DOHH2 (cell line): ENCODE measurements around the gene ADAP1.

Experiments used
- H3F3A ChIP-seq: fragments of 200-600 bp; sonication (generic), shearing (Covaris generic); 2 replicates; pipeline ENCODE4 v1.6.0; 2016; ENCODE audit warnings: antibody characterized with exemption, mild to moderate bottlenecking; ENCODE audit not compliant: control insufficient read depth, insufficient read depth
- H3K27ac ChIP-seq: fragments of 200-600 bp; sonication (generic); 2 replicates; pipeline ENCODE4 v1.5.1; 2014; ENCODE audit warnings: low read depth, mild to moderate bottlenecking, low read length, moderate library complexity
- H3K27me3 ChIP-seq: fragments of 200-600 bp; sonication (generic); 2 replicates; pipeline ENCODE4 v1.6.1; 2014; ENCODE audit warnings: mild to moderate bottlenecking, low read length, mixed read lengths; ENCODE audit not compliant: control insufficient read depth
- H3K36me3 ChIP-seq: fragments of 200-600 bp; sonication (generic); 2 replicates; pipeline ENCODE4 v1.6.1; 2014; ENCODE audit warnings: mild to moderate bottlenecking, low read length, moderate library complexity, mixed read lengths; ENCODE audit not compliant: control insufficient read depth
- H3K4me1 ChIP-seq: fragments of 200-600 bp; sonication (generic); 2 replicates; pipeline ENCODE4 v1.6.1; 2014; ENCODE audit warnings: mild to moderate bottlenecking, low read length, mixed read lengths; ENCODE audit not compliant: control insufficient read depth
- H3K4me2 ChIP-seq: fragments of 200-600 bp; sonication (generic); 2 replicates; pipeline ENCODE4 v1.6.0; 2014; ENCODE audit warnings: mild to moderate bottlenecking, low read length, moderate library complexity
- H3K4me3 ChIP-seq: fragments of 200-600 bp; sonication (generic); 2 replicates; pipeline ENCODE4 v1.5.1; 2014; ENCODE audit warnings: mild to moderate bottlenecking, low read length, mixed read lengths
- H3K79me2 ChIP-seq: fragments of 200-600 bp; sonication (generic); 2 replicates; pipeline ENCODE4 v1.6.1; 2014; ENCODE audit warnings: mild to moderate bottlenecking, low read length, mixed read lengths; ENCODE audit not compliant: control insufficient read depth
- H3K9me2 ChIP-seq: fragments of 200-600 bp; sonication (generic); replicated peaks from 2 replicates; pipeline ENCODE4 v1.6.1; 2014; ENCODE audit warnings: mild to moderate bottlenecking, low read length, mixed read lengths; ENCODE audit not compliant: control insufficient read depth
- H3K9me3 ChIP-seq: fragments of 200-600 bp; sonication (generic); 2 replicates; pipeline ENCODE4 v1.6.1; 2014; ENCODE audit warnings: antibody characterized with exemption, low read length, mixed read lengths; ENCODE audit not compliant: control insufficient read depth, insufficient read depth
- H4K20me1 ChIP-seq: fragments of 200-600 bp; sonication (generic); 2 replicates; pipeline ENCODE4 v1.6.0; 2014; ENCODE audit warnings: low read depth, mild to moderate bottlenecking, antibody characterized with exemption, low read length, moderate library complexity; ENCODE audit not compliant: control insufficient read depth, insufficient read depth
- CTCF ChIP-seq: fragments of 200-600 bp; sonication (generic); IDR thresholded peaks from one replicate; pipeline ENCODE4 v1.5.1; 2014; ENCODE audit warnings: antibody characterized with exemption, mild to moderate bottlenecking, low read depth, low read length; ENCODE audit not compliant: poor library complexity, severe bottlenecking
- EZH2phosphoT487 ChIP-seq: fragments of 200-600 bp; sonication (generic); IDR thresholded peaks from 2 replicates; pipeline ENCODE4 v1.6.1; 2017; ENCODE audit warnings: borderline replicate concordance, mild to moderate bottlenecking, antibody characterized with exemption, low read length, moderate library complexity, mixed read lengths

Gene ADAP1

DNA sequence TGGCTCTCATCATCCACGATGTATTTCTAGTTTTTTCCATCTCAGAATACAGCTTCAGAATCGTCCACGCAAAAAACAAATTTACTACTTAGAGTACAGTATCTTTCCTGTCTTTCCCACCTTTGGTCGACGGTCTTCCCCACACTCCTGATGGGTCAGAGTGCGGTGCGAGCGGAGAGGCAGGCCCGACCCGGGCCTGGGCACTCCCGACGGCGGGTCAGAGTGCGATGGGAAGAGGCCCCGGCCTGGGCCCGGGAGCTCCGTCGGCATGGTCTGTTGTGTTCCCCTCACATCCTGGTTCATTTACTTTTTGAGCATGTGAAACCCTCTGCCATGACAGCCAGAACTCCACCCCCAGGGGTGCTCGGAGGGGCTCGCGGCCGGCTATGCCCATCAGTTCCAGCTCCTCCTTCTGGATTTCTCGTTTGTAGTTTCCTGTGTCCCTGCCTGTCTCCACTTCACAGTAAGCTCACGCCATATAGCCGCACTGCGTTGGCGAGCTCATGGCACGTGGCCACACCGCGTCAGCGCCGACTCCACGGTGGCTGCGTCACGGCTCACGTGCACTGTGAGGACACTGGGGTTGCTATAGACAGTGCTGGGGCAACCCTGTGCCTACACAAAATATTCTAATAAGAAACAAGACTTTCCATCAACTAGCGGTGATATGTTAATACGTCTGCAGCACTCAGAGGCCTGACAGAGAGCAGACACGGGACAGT is 13.0 kb upstream of the ADAP1 start:
- Histone ChIP-seq H3K9me3 (no peaks in the 10 kb centered on the region), H3K4me3 (no peak overlapping the region), H4K20me1 (peaks cover 17% of the 10 kb centered on the region; the same call in 1 of the 2 replicates), H3K27me3 (no peaks in the 10 kb centered on the region), H3K4me1 (peaks cover 79% of the 10 kb centered on the region), H3K36me3 (peaks cover 69% of the 10 kb centered on the region), H3F3A (peaks cover 44% of the 10 kb centered on the region), H3K27ac (peak overlapping the region; percentile 77; the same call in 1 of the 2 replicates), H3K79me2 (peaks cover 49% of the 10 kb centered on the region), H3K9me2 (no peaks in the 10 kb centered on the region), H3K4me2 (0 out of 2 replicates have a peak overlapping the region, but pooled peaks have one; percentile 71)
- no peak for TF ChIP-seq CTCF
- no peak for TF ChIP-seq EZH2phosphoT487

- no peaks in the 10 kb centered on the region for H3K27me3 ChIP-seq
- H3K79me2 ChIP-seq, result peaks cover 39% of the 10 kb centered on the region
- peaks cover 13% of the 10 kb centered on the region; the same call in 1 of the 2 replicates for H4K20me1 ChIP-seq
- H3K4me2 ChIP-seq, result peak overlapping the region; percentile 71
- H3F3A ChIP-seq, result peaks cover 44% of the 10 kb centered on the region
- H3K4me1 ChIP-seq, result peaks cover 72% of the 10 kb centered on the region
- H3K27ac ChIP-seq, result peak overlapping the region; percentile 77
- TF ChIP-seq CTCF, result no peak
- TF ChIP-seq EZH2phosphoT487, result no peak
- peak overlapping the region; percentile 59; the same call in 1 of the 2 replicates for H3K4me3 ChIP-seq
- H3K9me2 ChIP-seq, result no peaks in the 10 kb centered on the region
- peaks cover 60% of the 10 kb centered on the region for H3K36me3 ChIP-seq
- H3K9me3 ChIP-seq, result no peaks in the 10 kb centered on the region
Observed at GRCh38 chr7:966291-967069, 12.0 kb upstream of the ADAP1 start.

DNA sequence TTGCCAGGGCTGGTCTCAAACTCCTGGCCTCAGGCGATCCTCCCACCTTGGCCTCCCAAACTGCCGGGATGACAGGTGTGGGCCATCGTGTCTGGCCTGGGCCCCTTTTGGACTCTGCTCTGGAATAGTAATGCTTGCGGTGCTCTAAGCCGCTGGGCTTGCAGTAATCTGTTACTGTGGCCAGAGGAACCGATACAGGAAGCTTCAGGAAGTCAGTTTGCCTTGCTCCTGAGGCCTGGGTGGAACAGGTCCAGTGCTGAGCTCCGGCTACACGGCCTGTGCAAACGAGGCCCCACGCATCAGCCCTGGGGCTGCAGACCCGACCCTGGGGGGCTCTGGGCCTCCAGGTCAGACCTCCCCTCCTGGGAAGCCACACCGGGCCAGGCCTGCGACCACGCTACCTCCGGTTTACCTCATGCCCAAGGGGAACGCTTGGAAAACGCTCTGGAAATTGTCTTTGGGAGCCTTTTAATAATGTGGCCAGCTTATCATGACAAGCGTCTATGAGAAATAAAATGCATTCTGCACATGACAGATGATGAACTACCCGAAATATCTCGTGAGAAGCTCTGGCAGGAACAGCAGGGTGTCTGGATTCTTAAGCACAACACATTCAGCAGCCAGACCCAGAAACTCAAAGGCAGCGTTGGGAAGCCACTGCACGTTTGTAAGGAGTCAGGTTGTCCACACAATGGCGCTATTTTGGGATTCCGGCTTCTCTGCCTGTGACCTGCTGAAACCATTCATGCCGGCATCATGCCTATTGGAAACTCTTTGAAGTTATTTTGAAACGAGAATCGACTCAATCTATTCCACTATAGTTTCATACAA is 10.1 kb upstream of the ADAP1 start:
- peak overlapping the region; percentile 71 for H3K4me2 ChIP-seq
- H3K9me2 ChIP-seq, result no peaks in the 10 kb centered on the region
- H3K27me3 ChIP-seq, result no peaks in the 10 kb centered on the region
- H3K4me3 ChIP-seq, result peak overlapping the region; percentile 59
- peak overlapping the region; percentile 77 for H3K27ac ChIP-seq
- peaks cover 43% of the 10 kb centered on the region for H3F3A ChIP-seq
- peaks cover 54% of the 10 kb centered on the region for H3K4me1 ChIP-seq
- TF ChIP-seq EZH2phosphoT487, result no peak
- H4K20me1 ChIP-seq, result peaks cover 4% of the 10 kb centered on the region; the same call in 1 of the 2 replicates
- H3K9me3 ChIP-seq, result no peaks in the 10 kb centered on the region
- H3K36me3 ChIP-seq, result peaks cover 43% of the 10 kb centered on the region
- H3K79me2 ChIP-seq, result peaks cover 20% of the 10 kb centered on the region
